ENCODE results near the gene ETS2. TPM values are rescaled to one million over a fixed set of nuclear protein-coding genes. Genes with fewer than 3 reads are reported as not detected.

ETS2 gene
- total and polyA plus RNA-seq, 2 of the 4 experiments (the other 2 are of a cell fraction) = 21.3 to 21.7 TPM

- dilution Hi-C loops (cut with HindIII; ENCODE audit: low sequenced_read_pairs, unreplicated experiment) = no loop called here
- CTCF ChIA-PET = no interaction called here
These were observed 8.3 kb upstream of the ETS2 start for GRCh38 chr21:38797470-38797869.

More at GRCh38 chr21:38797470-38797869, 8.3 kb upstream of the ETS2 start:
- intact Hi-C loops (cut with micrococcal nuclease) (no loop called here), in situ Hi-C loops (cut with MboI; ENCODE audit: low sequenced_read_pairs) (no loop called here)
- H3K9me3 ChIP-seq (ENCODE audit: control insufficient read depth, insufficient read depth, low read length) = no peaks in the 10 kb centered on the region
- peak overlapping the region; percentile 88; the same call in 1 of the 3 replicates for H2BK15ac ChIP-seq (ENCODE audit: low read depth, low read length)
- H2AFZ ChIP-seq (replicated peaks; ENCODE audit: low read length, poor library complexity) = peak overlapping the region; percentile 38
- H2BK120ac ChIP-seq (ENCODE audit: low read depth, low read length) = peak overlapping the region; percentile 81
- peaks cover 3% of the 10 kb centered on the region; the same call in 1 of the 2 replicates for H3K9me1 ChIP-seq (ENCODE audit: insufficient read depth, low read length)
- no peak overlapping the region for H3K4me3 ChIP-seq (ENCODE audit: insufficient read depth, low read depth, low read length)
- H3K56ac ChIP-seq (ENCODE audit: extremely low read depth, insufficient read depth, low read length) = no peak overlapping the region
- H3K79me1 ChIP-seq (ENCODE audit: low read depth in 1 of 2, low read length in 2 of 2) = no peaks in the 10 kb centered on the region
- H4K91ac ChIP-seq (ENCODE audit: insufficient read depth, low read depth, low read length) = peak overlapping the region; percentile 82
- H2BK20ac ChIP-seq (ENCODE audit: low read depth, low read length) = peak overlapping the region; percentile 83
- peak overlapping the region; percentile 52; the same call in 1 of the 2 replicates for H2AK5ac ChIP-seq (ENCODE audit: low read depth, low read length)
- DNase-seq = no peak
- peaks cover 5% of the 10 kb centered on the region; the same call in 1 of the 2 replicates for H3K4me1 ChIP-seq (ENCODE audit: control insufficient read depth, insufficient read depth, low read length)
- H4K20me1 ChIP-seq (ENCODE audit: insufficient read depth, low read length) = no peaks in the 10 kb centered on the region
- H3K27ac ChIP-seq (ENCODE audit: insufficient read depth, low read length) = no peak overlapping the region
- peak overlapping the region in 1 of 2 experiments; percentile 69; a peak in 1 of 4 replicates for H4K8ac ChIP-seq (ENCODE audit: low read depth in 2 of 2, low read length in 2 of 2)
- H3K4ac ChIP-seq (ENCODE audit: low read depth, low read length) = peak overlapping the region; percentile 72; the same call in 1 of the 2 replicates
- H2BK5ac ChIP-seq (ENCODE audit: low read depth, low read length, poor library complexity, severe bottlenecking) = no peak overlapping the region
- no TSS peak for BruUV-seq (replicated peaks)
- no peak overlapping the region for H3K23ac ChIP-seq (ENCODE audit: low read depth, low read length)
- no peaks in the 10 kb centered on the region for H3K36me3 ChIP-seq (ENCODE audit: control insufficient read depth, insufficient read depth, low read length)
- H3K4me2 ChIP-seq (ENCODE audit: low read depth, low read length) = no peak overlapping the region
- 100% methylated on average over 1 of the region's 3 CpGs; no CpG with 5 or more reads in 1 of the 2 experiments for WGBS, 2 experiments (ENCODE audit: extremely low coverage in 2 of 2, insufficient read length in 1 of 2)
- no peaks in the 10 kb centered on the region for H3K27me3 ChIP-seq (ENCODE audit: control insufficient read depth, insufficient read depth, low read length)
- no peak overlapping the region for H4K5ac ChIP-seq (ENCODE audit: low read depth, low read length)
- peak; percentile 65 for ATAC-seq (ENCODE audit: low read depth)
- H3K9ac ChIP-seq (ENCODE audit: low read depth, low read length) = no peak overlapping the region
- TF ChIP-seq RFX5 (IDR thresholded peaks at IDR 0.05; ENCODE audit: low read depth, low read length) = no peak
- no peak for TF ChIP-seq CTCF (conservative IDR thresholded peaks at IDR 0.05; ENCODE audit: low read depth, low read length)
- no peak for TF ChIP-seq MAFK (IDR thresholded peaks at IDR 0.05; ENCODE audit: low read depth, low read length)
- TF ChIP-seq BHLHE40 (IDR thresholded peaks at IDR 0.05; ENCODE audit: low read depth, low read length) = no peak
- 0 out of 2 replicates have a peak, but pooled peaks have one; percentile 5 for TF ChIP-seq FOS (IDR thresholded peaks at IDR 0.05; ENCODE audit: low read depth, low read length)
- no peak for TF ChIP-seq ELK1 (IDR thresholded peaks at IDR 0.05; ENCODE audit: borderline replicate concordance, low read depth, low read length)
- H2AK9ac ChIP-seq (replicated peaks; ENCODE audit: low read depth, low read length, poor library complexity) = peak overlapping the region; percentile 51
- POLR2A ChIA-PET (ENCODE audit: unreplicated experiment) = no interaction called here
- H3K18ac ChIP-seq (ENCODE audit: low read depth, low read length) = peak overlapping the region; percentile 9; the same call in 1 of the 2 replicates
- peak overlapping the region; percentile 82 for H3K14ac ChIP-seq (replicated peaks; ENCODE audit: low read depth, low read length)

Data from IMR-90 (cell line).